ENCODE results near the gene NPPB. TPM values are rescaled to one million over a fixed set of nuclear protein-coding genes. Genes with fewer than 3 reads are reported as not detected.

Gene NPPB
- total RNA-seq (2022): not detected in 2 replicates
- Bru-seq, nascent RNA: not detected
- BruChase-seq, experiment 1, labeled RNA remaining after a 6-hour chase: not detected
- not detected for BruChase-seq, experiment 2, labeled RNA remaining after a 2-hour chase
- long read RNA-seq: 0 reads

- TF ChIP-seq CTCF (IDR thresholded peaks at IDR 0.05; ENCODE audit: unreplicated experiment): no peak
- H3K27me3 Mint-ChIP-seq (ENCODE audit: insufficient read depth, unreplicated experiment): peaks cover 69% of the 10 kb centered on the region
- POLR2A ChIA-PET: interaction anchor here (0.8 kb wide), 1 partner anchor 19 kb away, joined by 4 read pairs; no protein-coding TSS in a partner anchor
- H3K9me3 Mint-ChIP-seq (ENCODE audit: unreplicated experiment): no peaks in the 10 kb centered on the region
- no peak within 1 kb of the TSS for H3K27ac Mint-ChIP-seq (ENCODE audit: low read depth, unreplicated experiment)
- no peak within 1 kb of the TSS for H3K4me3 Mint-ChIP-seq (ENCODE audit: unreplicated experiment)
- intact Hi-C loops (cut with micrococcal nuclease): no loop called here
- no peaks in the 10 kb centered on the region for H3K4me1 Mint-ChIP-seq (ENCODE audit: insufficient read depth, unreplicated experiment)
- no TSS peak for BruUV-seq (replicated peaks)
- no peak for DNase-seq (ENCODE audit: unreplicated experiment)
- H3K36me3 Mint-ChIP-seq (ENCODE audit: insufficient read depth, unreplicated experiment): no peaks in the 10 kb centered on the region
- CTCF ChIA-PET: interaction anchor here (0.6 kb wide), 1 partner anchor 73 kb away, joined by 3 read pairs; no protein-coding TSS in a partner anchor
Observed at GRCh38 chr1:11858613-11858967, at the start of gene NPPB. TSS of gene NPPB (minus strand) at chr1:11858945. CDS start at chr1:11858833, 112 bp downstream.

- Mint-ChIP-seq H3K9me3 (ENCODE audit: unreplicated experiment) (no peaks in the 10 kb centered on the region), H3K27ac (ENCODE audit: low read depth, unreplicated experiment) (peak overlapping the region; percentile 100), H3K4me3 (ENCODE audit: unreplicated experiment) (peak overlapping the region; percentile 89), H3K27me3 (ENCODE audit: insufficient read depth, unreplicated experiment) (no peaks in the 10 kb centered on the region), H3K36me3 (ENCODE audit: insufficient read depth, unreplicated experiment) (peaks cover 24% of the 10 kb centered on the region), H3K4me1 (ENCODE audit: insufficient read depth, unreplicated experiment) (peaks cover 5% of the 10 kb centered on the region)
- peak; percentile 96 for DNase-seq (ENCODE audit: unreplicated experiment)
- POLR2A ChIA-PET: interaction anchor here (0.6 to 5.3 kb wide), 59 partner anchors 9 to 1408 kb away, joined by 3 to 180 read pairs (median 5); partner anchors contain the start of genes AGTRAP, CLCN6, KIAA2013 and MFN2
- no peak for TF ChIP-seq CTCF (IDR thresholded peaks at IDR 0.05; ENCODE audit: unreplicated experiment)
- CTCF ChIA-PET: interaction anchor here (0.6 to 5.2 kb wide), 13 partner anchors 10 to 870 kb away, joined by 3 to 22 read pairs (median 4); partner anchors contain the start of gene NPPA
- BruUV-seq (replicated peaks): TSS peak; percentile 99
- intact Hi-C loops (cut with micrococcal nuclease): loop anchor here (1.0 to 5.0 kb wide), 2 partner anchors 111 to 299 kb away; partner anchors contain the start of gene MIIP
Observed at GRCh38 chr1:11908095-11908675, 49.4 kb upstream of the NPPB start.

GRCh38 chr1:11907275-11908094 lies 48.7 kb upstream of the NPPB start:
- peak overlapping the region; percentile 100 for H3K27ac Mint-ChIP-seq (ENCODE audit: low read depth, unreplicated experiment)
- H3K4me1 Mint-ChIP-seq (ENCODE audit: insufficient read depth, unreplicated experiment): peaks cover 5% of the 10 kb centered on the region
- TF ChIP-seq CTCF (IDR thresholded peaks at IDR 0.05; ENCODE audit: unreplicated experiment): peak; percentile 65
- no peaks in the 10 kb centered on the region for H3K27me3 Mint-ChIP-seq (ENCODE audit: insufficient read depth, unreplicated experiment)
- intact Hi-C loops (cut with micrococcal nuclease): loop anchor here (1.0 to 5.0 kb wide), 3 partner anchors 69 to 300 kb away; partner anchors contain the start of gene MIIP
- CTCF ChIA-PET: interaction anchor here (0.6 to 5.2 kb wide), 12 partner anchors 14 to 870 kb away, joined by 3 to 22 read pairs (median 4); partner anchors contain the start of gene NPPA
- no TSS peak for BruUV-seq (replicated peaks)
- POLR2A ChIA-PET: interaction anchor here (0.6 to 5.3 kb wide), 53 partner anchors 8 to 1372 kb away, joined by 3 to 180 read pairs (median 5); partner anchors contain the start of genes AGTRAP, CLCN6, KIAA2013 and MFN2
- H3K4me3 Mint-ChIP-seq (ENCODE audit: unreplicated experiment): peak overlapping the region; percentile 89
- DNase-seq (ENCODE audit: unreplicated experiment): peak; percentile 94
- H3K9me3 Mint-ChIP-seq (ENCODE audit: unreplicated experiment): no peaks in the 10 kb centered on the region
- H3K36me3 Mint-ChIP-seq (ENCODE audit: insufficient read depth, unreplicated experiment): peaks cover 24% of the 10 kb centered on the region

Data from MCF 10A (cell line).